ENCODE measurements around the gene RCAN1. TPM values are rescaled to one million over a fixed set of nuclear protein-coding genes. Genes with fewer than 3 reads are reported as not detected.

The RCAN1 gene
- total and polyA plus RNA-seq, 10 donors = 5.3 to 28.6 (median 14.7) TPM

DNA sequence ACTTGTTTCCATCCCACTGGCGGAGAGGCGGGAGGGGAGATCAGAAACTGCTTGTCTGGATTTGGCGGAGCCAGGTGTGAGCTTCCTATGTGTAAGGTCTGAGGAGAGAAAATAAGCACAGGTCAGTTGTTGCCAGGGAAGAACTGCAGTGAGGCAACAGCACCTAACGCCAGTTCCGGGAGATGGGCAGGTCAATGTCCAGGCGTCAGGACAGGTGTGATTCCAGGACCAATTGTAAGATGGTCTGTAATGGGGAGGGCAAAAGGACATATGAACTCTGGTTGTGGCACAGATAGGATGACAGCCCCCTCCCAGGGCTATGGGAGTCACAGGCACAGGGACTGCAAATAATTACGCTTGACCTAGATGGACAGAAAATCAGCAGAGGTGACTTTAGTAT is 93.4 kb downstream of the RCAN1 start:
- intact Hi-C loops (cut with DNase I; ENCODE audit: low total_unique reads) = no loop called here

DNA sequence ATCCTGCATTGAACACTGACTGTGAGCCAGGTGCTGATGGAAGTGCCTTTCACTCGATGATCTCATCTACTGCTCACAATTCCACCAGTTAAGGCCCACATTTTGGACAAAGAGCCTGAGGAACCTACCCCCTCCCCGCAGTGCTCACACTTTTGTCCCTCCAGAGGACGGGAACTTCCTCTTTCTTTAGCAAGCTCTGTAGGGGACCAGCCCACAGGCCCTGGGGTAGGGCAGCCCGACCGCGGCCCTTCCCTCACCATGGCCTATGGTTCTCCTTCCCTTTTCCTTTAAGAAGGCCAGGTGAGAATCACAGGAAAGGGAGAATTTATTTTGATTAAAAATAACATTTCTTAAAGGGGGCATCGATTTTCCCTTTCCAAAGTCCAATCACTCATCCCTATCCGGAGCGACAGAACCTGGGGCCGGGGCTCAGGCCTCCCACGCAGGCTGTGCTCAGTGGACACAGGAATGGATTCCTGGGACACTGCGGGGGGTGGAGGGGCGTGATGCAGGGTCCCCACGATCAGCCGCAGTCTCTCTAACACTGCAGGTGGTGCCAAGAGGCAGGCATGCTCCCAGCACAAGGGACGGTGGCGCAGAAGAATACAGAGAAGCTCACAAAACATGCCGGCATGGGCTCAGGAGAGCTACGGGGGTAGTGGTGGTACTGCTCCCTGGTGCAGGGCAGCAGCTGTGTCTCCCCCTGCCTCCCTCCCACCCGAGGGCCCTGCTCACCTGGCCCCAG is 94.0 kb downstream of the RCAN1 start:
- intact Hi-C loops (cut with DNase I; ENCODE audit: low total_unique reads) = no loop called here
- Histone ChIP-seq H3K9me3 (no peaks in the 10 kb centered on the region), H3K36me3 (peaks cover 0 to 65% (median 9%) of the 10 kb centered on the region in 6 donors), H3K4me3 (no peak overlapping the region), H3K27ac (peak overlapping the region in 7 of 8 donors; percentile 35 to 88 (median 71)), H3K4me1 (peaks cover 4 to 89% (median 39%) of the 10 kb centered on the region in 6 donors), H3K27me3 (replicated peaks in 1 of 7) (no peaks in the 10 kb centered on the region)
- TF ChIP-seq CTCF (IDR thresholded peaks at IDR 0.05 in 8 of 11, conservative IDR thresholded peaks at IDR 0.05 in 3 of 11) (peak in 1 of 11 experiments; percentile 18), POLR2AphosphoS5 (IDR thresholded peaks at IDR 0.05) (no peak), POLR2A (IDR thresholded peaks at IDR 0.05) (no peak)
- no peak for DNase-seq
- WGBS, 5 donors = 77 to 81% (median 79%) methylated on average over 20 of the region's 20 CpGs

More for the DNA sequence above, 93.4 kb downstream of the RCAN1 start:
- TF ChIP-seq POLR2A (IDR thresholded peaks at IDR 0.05) (no peak), CTCF (IDR thresholded peaks at IDR 0.05 in 8 of 11, conservative IDR thresholded peaks at IDR 0.05 in 3 of 11) (no peak), POLR2AphosphoS5 (IDR thresholded peaks at IDR 0.05) (no peak)
- no peak overlapping the region for H3K4me3 ChIP-seq
- no peaks in the 10 kb centered on the region for H3K9me3 ChIP-seq
- H3K27ac ChIP-seq = peak overlapping the region in 4 of 8 donors; percentile 71 to 88 (median 78)
- peaks cover 5 to 93% (median 43%) of the 10 kb centered on the region in 6 donors for H3K4me1 ChIP-seq
- no peaks in the 10 kb centered on the region for H3K27me3 ChIP-seq (replicated peaks in 1 of 7)
- H3K36me3 ChIP-seq = peaks cover 0 to 65% (median 9%) of the 10 kb centered on the region in 6 donors
- DNase-seq = no peak
- WGBS, 5 donors = 89 to 97% (median 97%) methylated on average over 7 of the region's 7 CpGs

DNA sequence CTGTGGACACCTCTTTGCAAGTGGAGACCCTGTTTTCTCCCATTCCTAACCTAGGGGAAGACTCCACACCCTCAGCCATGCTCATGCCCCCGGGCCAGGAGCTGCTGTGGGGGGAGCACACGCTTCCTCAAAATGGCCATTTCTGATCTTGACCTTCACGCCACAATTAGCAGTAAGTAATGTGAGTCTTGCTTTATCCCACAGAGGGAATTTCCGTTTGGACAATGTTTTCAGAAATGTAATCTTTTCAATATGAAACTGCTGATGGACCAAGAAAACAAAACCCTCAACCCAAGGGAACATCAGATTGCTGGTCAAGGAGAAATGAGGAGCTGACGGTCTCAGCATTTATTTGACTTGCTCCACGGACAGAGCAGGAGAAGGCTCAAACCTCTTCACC is 94.6 kb downstream of the RCAN1 start:
- no peaks in the 10 kb centered on the region for H3K9me3 ChIP-seq
- H3K4me3 ChIP-seq = no peak overlapping the region
- peak overlapping the region in 7 of 8 donors; percentile 35 to 88 (median 71) for H3K27ac ChIP-seq
- DNase-seq = no peak
- H3K27me3 ChIP-seq (replicated peaks in 1 of 7) = no peaks in the 10 kb centered on the region
- peaks cover 0 to 65% (median 9%) of the 10 kb centered on the region in 6 donors for H3K36me3 ChIP-seq
- peaks cover 3 to 82% (median 33%) of the 10 kb centered on the region in 6 donors for H3K4me1 ChIP-seq
- 73 to 90% (median 79%) methylated on average over 6 of the region's 6 CpGs for WGBS, 5 donors
- intact Hi-C loops (cut with DNase I; ENCODE audit: low total_unique reads) = no loop called here
- TF ChIP-seq POLR2AphosphoS5 (IDR thresholded peaks at IDR 0.05) (no peak), POLR2A (IDR thresholded peaks at IDR 0.05) (no peak), CTCF (IDR thresholded peaks at IDR 0.05 in 8 of 11, conservative IDR thresholded peaks at IDR 0.05 in 3 of 11) (no peak)

DNA sequence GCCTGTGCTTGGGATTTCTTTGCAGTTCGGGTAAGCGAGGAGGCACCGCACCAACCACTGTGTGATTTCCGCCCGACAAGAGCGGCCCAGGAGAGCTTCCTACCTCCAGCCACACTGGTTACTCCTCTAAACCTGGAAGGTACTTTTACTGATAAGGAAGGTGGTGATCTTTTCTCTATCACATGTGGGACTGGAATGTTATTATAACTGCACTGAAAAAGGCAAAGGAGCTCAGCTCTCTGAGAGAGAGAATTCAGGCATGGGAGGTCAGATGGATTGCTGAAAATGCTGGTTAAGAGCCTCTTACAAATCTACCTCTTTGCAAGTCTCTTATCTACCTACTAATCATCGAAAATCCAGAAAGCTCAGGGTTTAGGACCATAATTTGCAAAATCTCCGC is 95.2 kb downstream of the RCAN1 start:
- peaks cover 0 to 65% (median 9%) of the 10 kb centered on the region in 6 donors for H3K36me3 ChIP-seq
- no peaks in the 10 kb centered on the region for H3K9me3 ChIP-seq
- no peak overlapping the region for H3K4me3 ChIP-seq
- H3K27me3 ChIP-seq (replicated peaks in 1 of 7) = no peaks in the 10 kb centered on the region
- peaks cover 3 to 76% (median 28%) of the 10 kb centered on the region in 6 donors for H3K4me1 ChIP-seq
- H3K27ac ChIP-seq = peak overlapping the region in 5 of 8 donors; percentile 22 to 88 (median 77)
- DNase-seq = no peak
- TF ChIP-seq POLR2AphosphoS5 (IDR thresholded peaks at IDR 0.05) (no peak), POLR2A (IDR thresholded peaks at IDR 0.05) (no peak), CTCF (IDR thresholded peaks at IDR 0.05 in 8 of 11, conservative IDR thresholded peaks at IDR 0.05 in 3 of 11) (no peak)
- intact Hi-C loops (cut with DNase I; ENCODE audit: low total_unique reads) = no loop called here
- WGBS, 5 donors = 85 to 99% (median 96%) methylated on average over 8 of the region's 8 CpGs
